NK-92 (cell line): ENCODE results near the gene NEK7.
"Not testable (repeated sequence)": the region's sequence is repeated elsewhere in the genome, so short reads cannot be mapped to it uniquely, and the experiment has no call there.

Source experiments
- DNase-seq: peaks from one replicate; lab custom pipeline; 2025; ENCODE audit not compliant: unreplicated experiment; lab: John Stamatoyannopoulos, UW

The NEK7 gene

GRCh38 chr1:198278943-198279342, 122.1 kb downstream of the NEK7 start:
- no peak for DNase-seq

- no peak for DNase-seq
Observed at GRCh38 chr1:198280080-198280479, 123.3 kb downstream of the NEK7 start.

GRCh38 chr1:198281911-198282310, 125.1 kb downstream of the NEK7 start:
- DNase-seq, result no peak

- no peak for DNase-seq
Observed at GRCh38 chr1:198283222-198283621, 126.4 kb downstream of the NEK7 start.

GRCh38 chr1:198287916-198288315, 131.1 kb downstream of the NEK7 start:
- DNase-seq, result no peak

- no peak for DNase-seq
Observed at GRCh38 chr1:198290089-198290683, 133.4 kb downstream of the NEK7 start.

GRCh38 chr1:198291036-198291435, 134.2 kb downstream of the NEK7 start:
- DNase-seq, result no peak

GRCh38 chr1:198291924-198292323, 135.1 kb downstream of the NEK7 start:
- no peak for DNase-seq

GRCh38 chr1:198295225-198295624, 138.4 kb downstream of the NEK7 start:
- no peak for DNase-seq

- DNase-seq, result no peak
Observed at GRCh38 chr1:198295971-198296370, 139.2 kb downstream of the NEK7 start.

GRCh38 chr1:198297281-198297680, 140.5 kb downstream of the NEK7 start:
- no peak for DNase-seq

- no peak for DNase-seq
Observed at GRCh38 chr1:198298640-198299039, 141.8 kb downstream of the NEK7 start.

GRCh38 chr1:198300451-198300850, 143.7 kb downstream of the NEK7 start:
- no peak for DNase-seq

- no peak for DNase-seq
Observed at GRCh38 chr1:198304431-198304830, 147.6 kb downstream of the NEK7 start.

GRCh38 chr1:198314817-198315216, 158.0 kb downstream of the NEK7 start:
- not testable (repeated sequence) for DNase-seq

GRCh38 chr1:198315331-198315730, 158.5 kb downstream of the NEK7 start:
- not testable (repeated sequence) for DNase-seq

GRCh38 chr1:198316546-198317100, 159.8 kb downstream of the NEK7 start:
- no peak for DNase-seq

- no peak for DNase-seq
Observed at GRCh38 chr1:198318085-198318484, 161.3 kb downstream of the NEK7 start.

GRCh38 chr1:198320759-198321158, 164.0 kb downstream of the NEK7 start:
- no peak for DNase-seq

- no peak for DNase-seq
Observed at GRCh38 chr1:198326232-198326631, 169.4 kb downstream of the NEK7 start.

GRCh38 chr1:198326915-198327314, 170.1 kb downstream of the NEK7 start:
- no peak for DNase-seq

- no peak for DNase-seq
Observed at GRCh38 chr1:198328458-198329032, 171.7 kb downstream of the NEK7 start.
